HEK293 (cell line): ENCODE measurements around the gene HIRA.
A peak's percentile ranks its signal among the peaks of the same experiment; 100 is the strongest.

Experiments used
- AEBP2 ChIP-seq: fragments of 450-650 bp; formaldehyde crosslinking; IDR thresholded peaks from 2 replicates; pipeline ENCODE4 v1.5.1; 2016; ENCODE audit warnings: missing biosample characterization, missing genetic modification characterization, borderline replicate concordance
- INSM2 ChIP-seq: fragments of 450-650 bp; formaldehyde crosslinking; IDR thresholded peaks from 2 replicates; pipeline ENCODE4 v1.5.1; 2016; ENCODE audit warnings: missing biosample characterization, missing genetic modification characterization
- KLF17 ChIP-seq: fragments of 450-650 bp; formaldehyde crosslinking; IDR thresholded peaks from 2 replicates; pipeline ENCODE4 v1.5.1; 2016; ENCODE audit warnings: missing biosample characterization, missing genetic modification characterization
- OVOL3 ChIP-seq: fragments of 450-650 bp; formaldehyde crosslinking; IDR thresholded peaks from 2 replicates; pipeline ENCODE4 v1.5.1; 2016; ENCODE audit warnings: missing biosample characterization, missing genetic modification characterization
- PRDM2 ChIP-seq: fragments of 450-650 bp; formaldehyde crosslinking; IDR thresholded peaks from 2 replicates; pipeline ENCODE4 v1.5.1; 2016; ENCODE audit warnings: missing biosample characterization, missing genetic modification characterization, borderline replicate concordance
- ZBTB11 ChIP-seq: fragments of 450-650 bp; formaldehyde crosslinking; conservative IDR thresholded peaks from 2 replicates; pipeline ENCODE4 v1.5.1; 2016; ENCODE audit warnings: low read depth, missing biosample characterization, missing genetic modification characterization
- ZBTB26 ChIP-seq: fragments of 450-650 bp; formaldehyde crosslinking; optimal IDR thresholded peaks from 2 replicates; pipeline ENCODE3; 2016; ENCODE audit warnings: missing biosample characterization, mild to moderate bottlenecking, missing genetic modification characterization
- ZNF10 ChIP-seq: fragments of 450-650 bp; formaldehyde crosslinking; IDR thresholded peaks from 2 replicates; pipeline ENCODE4 v1.5.1; 2017; ENCODE audit warnings: missing biosample characterization, missing genetic modification characterization
- ZNF121 ChIP-seq: fragments of 450-650 bp; formaldehyde crosslinking; IDR thresholded peaks from 2 replicates; pipeline ENCODE4 v1.5.1; 2016; ENCODE audit warnings: missing biosample characterization, missing genetic modification characterization
- ZNF2 ChIP-seq: fragments of 450-650 bp; formaldehyde crosslinking; IDR thresholded peaks from 2 replicates; pipeline ENCODE4 v1.5.1; 2016; ENCODE audit warnings: missing biosample characterization, missing genetic modification characterization
- ZNF239 ChIP-seq: fragments of 450-650 bp; formaldehyde crosslinking; IDR thresholded peaks from 2 replicates; pipeline ENCODE4 v1.5.1; 2016; ENCODE audit warnings: missing biosample characterization, missing genetic modification characterization
- ZNF335 ChIP-seq: fragments of 450-650 bp; formaldehyde crosslinking; conservative IDR thresholded peaks from 2 replicates; pipeline ENCODE4 v1.5.1; 2016; ENCODE audit warnings: missing biosample characterization, missing genetic modification characterization
- ZNF488 ChIP-seq: fragments of 450-650 bp; formaldehyde crosslinking; IDR thresholded peaks from 2 replicates; pipeline ENCODE4 v1.5.1; 2016; ENCODE audit warnings: missing biosample characterization, missing genetic modification characterization
- ZNF561 ChIP-seq: fragments of 450-650 bp; IDR thresholded peaks from 2 replicates; pipeline ENCODE4 v1.5.1; 2018; ENCODE audit warnings: missing biosample characterization, missing genetic modification characterization, borderline replicate concordance
- ZNF600 ChIP-seq: fragments of 450-650 bp; formaldehyde crosslinking; IDR thresholded peaks from 2 replicates; pipeline ENCODE4 v1.5.1; 2016; ENCODE audit warnings: missing biosample characterization, missing genetic modification characterization
- ZNF626 ChIP-seq: fragments of 450-650 bp; sonication (Bioruptor Pico); formaldehyde crosslinking; IDR thresholded peaks from 2 replicates; pipeline ENCODE4 v1.5.1; 2018; ENCODE audit warnings: missing biosample characterization, missing genetic modification characterization, inconsistent platforms
- ZNF629 ChIP-seq: fragments of 450-650 bp; formaldehyde crosslinking; IDR thresholded peaks from 2 replicates; pipeline ENCODE4 v1.5.1; 2017; ENCODE audit warnings: missing biosample characterization, missing genetic modification characterization
- ZNF701 ChIP-seq: fragments of 450-650 bp; formaldehyde crosslinking; IDR thresholded peaks from 2 replicates; pipeline ENCODE4 v1.5.1; 2016; ENCODE audit warnings: missing biosample characterization, missing genetic modification characterization
- ZNF704 ChIP-seq: fragments of 450-650 bp; formaldehyde crosslinking; IDR thresholded peaks from 2 replicates; pipeline ENCODE4 v1.5.1; 2016; ENCODE audit warnings: missing biosample characterization, missing genetic modification characterization

The HIRA gene

GRCh38 chr22:19479355-19480172 is 48.0 kb upstream of the HIRA start, which contains the start of gene CDC45 (continued):
- peak; percentile 30 for TF ChIP-seq ZBTB26 (tag by site-specific recombination)
- TF ChIP-seq ZNF335 (tag by site-specific recombination), result peak; percentile 91
- TF ChIP-seq ZNF626, result no peak
- TF ChIP-seq ZNF488 (tag by site-specific recombination), result no peak
- no peak for TF ChIP-seq ZNF600 (tag by site-specific recombination)
- TF ChIP-seq ZNF629 (tag by site-specific recombination), result peak; percentile 95
- no peak for TF ChIP-seq ZNF701 (tag by site-specific recombination)
- TF ChIP-seq ZNF239 (tag by site-specific recombination), result 0 out of 2 replicates have a peak, but pooled peaks have one; percentile 38
- peak; percentile 64 for TF ChIP-seq OVOL3
- peak; percentile 27; the same call in 1 of the 2 replicates for TF ChIP-seq ZNF2
- TF ChIP-seq ZNF121 (tag by site-specific recombination), result 0 out of 2 replicates have a peak, but pooled peaks have one; percentile 38
- no peak for TF ChIP-seq AEBP2
- no peak for TF ChIP-seq PRDM2 (tag by site-specific recombination)
- 0 out of 2 replicates have a peak, but pooled peaks have one; percentile 39 for TF ChIP-seq ZNF704 (tag by site-specific recombination)
- 0 out of 2 replicates have a peak, but pooled peaks have one; percentile 8 for TF ChIP-seq ZNF10 (tag by site-specific recombination)
- TF ChIP-seq ZBTB11 (tag by site-specific recombination), result peak; percentile 88
- TF ChIP-seq ZNF561 (tag by site-specific recombination), result peak; percentile 92
- 0 out of 2 replicates have a peak, but pooled peaks have one; percentile 11 for TF ChIP-seq KLF17 (tag by site-specific recombination)
- peak; percentile 74; the same call in 1 of the 2 replicates for TF ChIP-seq INSM2
